SK-N-DZ (cell line): ENCODE measurements around the gene TTC34.
"Not testable (repeated sequence)": the region's sequence is repeated elsewhere in the genome, so short reads cannot be mapped to it uniquely, and the experiment has no call there.

ENCODE experiments used
- DNase-seq: peaks from one replicate; pipeline ENCODE4 v3.0.0-alpha.2; 2015; ENCODE audit warnings: low spot score

TTC34 gene

GRCh38 chr1:2629627-2630497 lies 171.6 kb downstream of the TTC34 start:
- no peak for DNase-seq

- DNase-seq, result no peak
Measured at GRCh38 chr1:2628933-2629626, 172.4 kb downstream of the TTC34 start.

- no peak for DNase-seq
Measured at GRCh38 chr1:2628191-2628932, 173.1 kb downstream of the TTC34 start.

- no peak for DNase-seq
Measured at GRCh38 chr1:2627746-2628145, 173.7 kb downstream of the TTC34 start.

- DNase-seq, result not testable (repeated sequence)
Measured at GRCh38 chr1:2625748-2626147, 175.7 kb downstream of the TTC34 start.

- DNase-seq, result no peak
Measured at GRCh38 chr1:2625311-2625710, 176.2 kb downstream of the TTC34 start.

- DNase-seq, result no peak
Measured at GRCh38 chr1:2624735-2625300, 176.7 kb downstream of the TTC34 start.

GRCh38 chr1:2623571-2624337 lies 177.7 kb downstream of the TTC34 start:
- DNase-seq, result no peak

GRCh38 chr1:2617971-2618470 lies 183.5 kb downstream of the TTC34 start:
- no peak for DNase-seq

- DNase-seq, result no peak
Measured at GRCh38 chr1:2614145-2614544, 187.3 kb downstream of the TTC34 start.

GRCh38 chr1:2612591-2613365 lies 188.7 kb downstream of the TTC34 start:
- DNase-seq, result no peak

GRCh38 chr1:2611621-2612437 lies 189.7 kb downstream of the TTC34 start:
- DNase-seq, result no peak

GRCh38 chr1:2611031-2611501 lies 190.4 kb downstream of the TTC34 start:
- peak; percentile 51 for DNase-seq

- no peak for DNase-seq
Measured at GRCh38 chr1:2610036-2610959, 191.2 kb downstream of the TTC34 start.

- no peak for DNase-seq
Measured at GRCh38 chr1:2609319-2610035, 192.0 kb downstream of the TTC34 start.

GRCh38 chr1:2607641-2608091 lies 193.8 kb downstream of the TTC34 start:
- DNase-seq, result no peak
